SIG-M5 (cell line): ENCODE results near the gene MICAL2.

Source experiments
- DNase-seq: peaks from one replicate; lab custom pipeline; 2025; lab: John Stamatoyannopoulos, UW

Gene MICAL2

GRCh38 chr11:12117200-12117599 is 6.8 kb downstream of the MICAL2 start:
- no peak for DNase-seq

- DNase-seq = no peak
Observed at GRCh38 chr11:12117611-12118010, 7.2 kb downstream of the MICAL2 start.

GRCh38 chr11:12118949-12119348 is 8.6 kb downstream of the MICAL2 start:
- no peak for DNase-seq

GRCh38 chr11:12119502-12119901 is 9.1 kb downstream of the MICAL2 start:
- no peak for DNase-seq

GRCh38 chr11:12120031-12121008 is 9.9 kb downstream of the MICAL2 start:
- DNase-seq = no peak

GRCh38 chr11:12121011-12121410 is 10.6 kb downstream of the MICAL2 start:
- DNase-seq = no peak

- no peak for DNase-seq
Observed at GRCh38 chr11:12121517-12121916, 11.1 kb downstream of the MICAL2 start.

- DNase-seq = no peak
Observed at GRCh38 chr11:12122083-12122482, 11.7 kb downstream of the MICAL2 start.

GRCh38 chr11:12123273-12123672 is 12.9 kb downstream of the MICAL2 start:
- DNase-seq = no peak

GRCh38 chr11:12123799-12124198 is 13.4 kb downstream of the MICAL2 start:
- no peak for DNase-seq

- DNase-seq = no peak
Observed at GRCh38 chr11:12124306-12124705, 13.9 kb downstream of the MICAL2 start.

- DNase-seq = no peak
Observed at GRCh38 chr11:12125609-12126149, 15.3 kb downstream of the MICAL2 start.

GRCh38 chr11:12126344-12127019 is 16.1 kb downstream of the MICAL2 start:
- no peak for DNase-seq

GRCh38 chr11:12127206-12127898 is 17.0 kb downstream of the MICAL2 start:
- no peak for DNase-seq

- DNase-seq = no peak
Observed at GRCh38 chr11:12128301-12128751, 17.9 kb downstream of the MICAL2 start.

GRCh38 chr11:12129227-12129626 is 18.8 kb downstream of the MICAL2 start:
- no peak for DNase-seq

GRCh38 chr11:12130180-12130980 is 20.0 kb downstream of the MICAL2 start:
- DNase-seq = no peak

- DNase-seq = no peak
Observed at GRCh38 chr11:12131943-12132789, 21.8 kb downstream of the MICAL2 start.

GRCh38 chr11:12132790-12133145 is 22.4 kb downstream of the MICAL2 start:
- DNase-seq = no peak

GRCh38 chr11:12133547-12134235 is 23.3 kb downstream of the MICAL2 start:
- DNase-seq = no peak
